Neural progenitor cell (in vitro differentiated cells): Measurements from ENCODE around the gene PI4K2B. TPM values are rescaled to one million over a fixed set of nuclear protein-coding genes. Genes with fewer than 3 reads are reported as not detected.

Experiments used
- DNase-seq: peaks from one replicate; pipeline ENCODE4 v3.0.0-alpha.2; 2016; ENCODE audit warnings: low spot score
- H2AFZ ChIP-seq: fragments of 200-600 bp; sonication (generic); replicated peaks from 2 replicates; pipeline ENCODE4 v1.6.1; 2016; ENCODE audit warnings: antibody characterized with exemption
- H3F3A ChIP-seq: fragments of 200-600 bp; sonication (generic); 2 replicates; pipeline ENCODE4 v1.6.1; 2016; ENCODE audit warnings: antibody characterized with exemption, low read depth
- H3K27ac ChIP-seq: fragments of 200-600 bp; sonication (generic); 2 replicates; pipeline ENCODE4 v1.5.1; 2016; ENCODE audit warnings: mild to moderate bottlenecking
- H3K27me3 ChIP-seq: fragments of 200-600 bp; sonication (generic); 2 replicates; pipeline ENCODE4 v1.6.1; 2016; ENCODE audit warnings: mild to moderate bottlenecking, moderate library complexity
- H3K36me3 ChIP-seq: fragments of 200-600 bp; sonication (generic); 2 replicates; pipeline ENCODE4 v1.5.1; 2016
- H3K4me1 ChIP-seq: fragments of 200-600 bp; sonication (generic); 2 replicates; pipeline ENCODE4 v1.6.1; 2016; ENCODE audit warnings: mixed run types
- H3K4me2 ChIP-seq: fragments of 200-600 bp; sonication (generic); 2 replicates; pipeline ENCODE4 v1.6.1; 2016
- H3K4me3 ChIP-seq: fragments of 200-600 bp; sonication (generic); 2 replicates; pipeline ENCODE4 v1.5.1; 2016
- H3K79me2 ChIP-seq: fragments of 200-600 bp; sonication (generic); 2 replicates; pipeline ENCODE4 v1.6.1; 2016; ENCODE audit warnings: low read depth
- H3K9ac ChIP-seq: fragments of 200-600 bp; sonication (generic); 2 replicates; pipeline ENCODE4 v1.6.1; 2016
- H3K9me3 ChIP-seq: fragments of 200-600 bp; sonication (generic); 2 replicates; pipeline ENCODE4 v1.5.1; 2016; ENCODE audit warnings: low read depth
- H4K20me1 ChIP-seq: fragments of 200-600 bp; sonication (generic); 2 replicates; pipeline ENCODE4 v1.6.1; 2016; ENCODE audit warnings: low read depth
- H3K27ac Mint-ChIP-seq: 3 replicates; pipeline ENCODE4 v1.8.0; 2021; ENCODE audit warnings: mixed read lengths
- H3K27me3 Mint-ChIP-seq: 2 replicates; pipeline ENCODE4 v1.8.0; 2022; ENCODE audit warnings: low read depth, mild to moderate bottlenecking, inconsistent platforms, moderate library complexity, mixed read lengths; ENCODE audit not compliant: insufficient read depth
- H3K36me3 Mint-ChIP-seq: 3 replicates; pipeline ENCODE4 v1.8.0; 2021; ENCODE audit warnings: mixed read lengths
- H3K4me1 Mint-ChIP-seq: 3 replicates; pipeline ENCODE4 v1.8.0; 2021; ENCODE audit warnings: mixed read lengths
- H3K4me3 Mint-ChIP-seq: 3 replicates; pipeline ENCODE4 v1.8.0; 2021; ENCODE audit warnings: mild to moderate bottlenecking, moderate library complexity, mixed read lengths
- H3K9me3 Mint-ChIP-seq: 3 replicates; pipeline ENCODE4 v1.8.0; 2020; ENCODE audit warnings: mixed read lengths
- EZH2 ChIP-seq: fragments of 200-600 bp; sonication (generic); IDR thresholded peaks from 2 replicates; pipeline ENCODE4 v1.6.1; 2017; ENCODE audit warnings: antibody characterized with exemption, mild to moderate bottlenecking, moderate library complexity
- EZH2phosphoT487 ChIP-seq: fragments of 200-600 bp; sonication (generic); IDR thresholded peaks from 2 replicates; pipeline ENCODE4 v1.6.1; 2017; ENCODE audit warnings: antibody characterized with exemption
- total RNA-seq: library from RNA; depleted of rRNA; stranded (reverse); fragments of >200 nt; gene quantifications from 2 replicates; pipeline ENCODE4 v1.2.3, GENCODE V29; 2015; ENCODE audit warnings: low replicate concordance
- TF ChIP-seq, protein P1 (sequence below): fragments of 200-600 bp; sonication (generic); IDR thresholded peaks from 2 replicates; pipeline ENCODE4 v1.5.1; 2017; ENCODE audit warnings: antibody characterized with exemption, mild to moderate bottlenecking

The PI4K2B gene
- total RNA-seq, 1 donor from 2014 or later = 20.3 TPM

GRCh38 chr4:25301471-25301870 lies 67.6 kb downstream of the PI4K2B start:
- no peaks in the 10 kb centered on the region for H3K9me3 Mint-ChIP-seq
- H3K79me2 ChIP-seq = no peaks in the 10 kb centered on the region
- H3K27me3 ChIP-seq = no peaks in the 10 kb centered on the region
- H3K4me2 ChIP-seq = no peak overlapping the region
- no peaks in the 10 kb centered on the region for H3F3A ChIP-seq
- H3K27ac Mint-ChIP-seq = no peak overlapping the region
- TF ChIP-seq EZH2phosphoT487 (no peak), EZH2 (no peak)
- TF ChIP-seq, protein P1, sequence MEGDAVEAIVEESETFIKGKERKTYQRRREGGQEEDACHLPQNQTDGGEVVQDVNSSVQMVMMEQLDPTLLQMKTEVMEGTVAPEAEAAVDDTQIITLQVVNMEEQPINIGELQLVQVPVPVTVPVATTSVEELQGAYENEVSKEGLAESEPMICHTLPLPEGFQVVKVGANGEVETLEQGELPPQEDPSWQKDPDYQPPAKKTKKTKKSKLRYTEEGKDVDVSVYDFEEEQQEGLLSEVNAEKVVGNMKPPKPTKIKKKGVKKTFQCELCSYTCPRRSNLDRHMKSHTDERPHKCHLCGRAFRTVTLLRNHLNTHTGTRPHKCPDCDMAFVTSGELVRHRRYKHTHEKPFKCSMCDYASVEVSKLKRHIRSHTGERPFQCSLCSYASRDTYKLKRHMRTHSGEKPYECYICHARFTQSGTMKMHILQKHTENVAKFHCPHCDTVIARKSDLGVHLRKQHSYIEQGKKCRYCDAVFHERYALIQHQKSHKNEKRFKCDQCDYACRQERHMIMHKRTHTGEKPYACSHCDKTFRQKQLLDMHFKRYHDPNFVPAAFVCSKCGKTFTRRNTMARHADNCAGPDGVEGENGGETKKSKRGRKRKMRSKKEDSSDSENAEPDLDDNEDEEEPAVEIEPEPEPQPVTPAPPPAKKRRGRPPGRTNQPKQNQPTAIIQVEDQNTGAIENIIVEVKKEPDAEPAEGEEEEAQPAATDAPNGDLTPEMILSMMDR = no peak
- H3K4me3 Mint-ChIP-seq = no peak overlapping the region
- no peaks in the 10 kb centered on the region for H3K36me3 ChIP-seq
- no peak for DNase-seq
- H3K9ac ChIP-seq = no peak overlapping the region
- no peaks in the 10 kb centered on the region for H3K4me1 Mint-ChIP-seq
- no peak overlapping the region for H3K4me3 ChIP-seq
- no peak overlapping the region for H3K27ac ChIP-seq
- H4K20me1 ChIP-seq = no peaks in the 10 kb centered on the region
- no peaks in the 10 kb centered on the region for H3K36me3 Mint-ChIP-seq
- H3K9me3 ChIP-seq = no peaks in the 10 kb centered on the region
- H3K4me1 ChIP-seq = no peaks in the 10 kb centered on the region
- H2AFZ ChIP-seq = no peak overlapping the region
- H3K27me3 Mint-ChIP-seq = peaks cover 2% of the 10 kb centered on the region

GRCh38 chr4:25302626-25303025 lies 68.8 kb downstream of the PI4K2B start:
- peaks cover 2% of the 10 kb centered on the region for H3K27me3 Mint-ChIP-seq
- Histone ChIP-seq H3K36me3 (no peaks in the 10 kb centered on the region), H2AFZ (no peak overlapping the region), H3K4me3 (no peak overlapping the region), H3K27me3 (no peaks in the 10 kb centered on the region), H3K9ac (no peak overlapping the region), H4K20me1 (no peaks in the 10 kb centered on the region), H3K9me3 (no peaks in the 10 kb centered on the region), H3F3A (no peaks in the 10 kb centered on the region), H3K4me2 (no peak overlapping the region), H3K27ac (no peak overlapping the region), H3K79me2 (no peaks in the 10 kb centered on the region), H3K4me1 (no peaks in the 10 kb centered on the region)
- no peaks in the 10 kb centered on the region for H3K4me1 Mint-ChIP-seq
- no peaks in the 10 kb centered on the region for H3K36me3 Mint-ChIP-seq
- no peaks in the 10 kb centered on the region for H3K9me3 Mint-ChIP-seq
- DNase-seq = no peak
- no peak overlapping the region for H3K4me3 Mint-ChIP-seq
- H3K27ac Mint-ChIP-seq = no peak overlapping the region
- TF ChIP-seq, protein P1 = no peak
- TF ChIP-seq EZH2phosphoT487 (no peak), EZH2 (no peak)

GRCh38 chr4:25303578-25303977 lies 69.7 kb downstream of the PI4K2B start:
- Histone ChIP-seq H2AFZ (no peak overlapping the region), H3K36me3 (no peaks in the 10 kb centered on the region), H3K4me1 (no peaks in the 10 kb centered on the region), H3K27me3 (no peaks in the 10 kb centered on the region), H3K4me3 (no peak overlapping the region), H3K9ac (no peak overlapping the region), H3K79me2 (no peaks in the 10 kb centered on the region), H3K9me3 (no peaks in the 10 kb centered on the region), H3K27ac (no peak overlapping the region), H3K4me2 (no peak overlapping the region), H3F3A (no peaks in the 10 kb centered on the region), H4K20me1 (no peaks in the 10 kb centered on the region)
- H3K9me3 Mint-ChIP-seq = no peaks in the 10 kb centered on the region
- no peak overlapping the region for H3K4me3 Mint-ChIP-seq
- H3K36me3 Mint-ChIP-seq = no peaks in the 10 kb centered on the region
- TF ChIP-seq, protein P1 = no peak
- TF ChIP-seq EZH2 (no peak), EZH2phosphoT487 (no peak)
- peaks cover 5% of the 10 kb centered on the region for H3K27me3 Mint-ChIP-seq
- H3K27ac Mint-ChIP-seq = peak overlapping the region; percentile 44
- no peak for DNase-seq
- H3K4me1 Mint-ChIP-seq = no peaks in the 10 kb centered on the region
